Head of caudate nucleus (tissue), 42 donors: ENCODE measurements around the gene EIF3L.
A peak's percentile ranks its signal among the peaks of the same experiment; 100 is the strongest.

Experiments used
- DNase-seq, 42 donors: peaks; one replicate each; pipeline versions ENCODE4 v3.0.0 to v3.0.0-alpha.2; 2020 to 2021; ENCODE audit warnings: mixed read lengths in 7 of 42
- intact Hi-C: fragments of 100-400 bp; cut with DNase I; formaldehyde crosslinking; loops from one replicate; pipeline ENCODE4 v1.15.0; 2022

Gene EIF3L

GRCh38 chr22:37812869-37813678, 36.1 kb upstream of the EIF3L start:
- intact Hi-C loops, result loop anchor here (10.0 kb wide), 1 partner anchor 152 kb away; no protein-coding TSS in a partner anchor

DNA sequence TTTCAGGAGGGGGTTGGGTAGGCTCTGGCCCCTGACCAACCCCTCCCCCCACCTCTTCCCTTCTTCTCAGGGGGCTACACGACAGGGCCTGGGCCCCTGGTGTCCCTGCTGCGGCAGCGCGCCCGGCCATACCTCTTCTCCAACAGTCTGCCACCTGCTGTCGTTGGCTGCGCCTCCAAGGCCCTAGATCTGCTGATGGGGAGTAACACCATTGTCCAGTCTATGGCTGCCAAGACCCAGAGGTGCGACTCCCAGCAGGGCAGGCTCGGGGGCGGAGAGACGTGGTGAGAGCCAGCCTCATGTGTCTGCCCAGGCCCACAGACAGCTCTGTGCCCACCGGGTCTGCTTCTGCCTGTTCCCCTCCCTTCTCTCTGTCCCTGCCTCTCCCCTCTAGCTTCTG, 33.6 kb upstream of the EIF3L start:
- intact Hi-C loops, result loop anchor here (10.0 kb wide), 1 partner anchor 149 kb away; no protein-coding TSS in a partner anchor
- DNase-seq, result no peak

More at GRCh38 chr22:37812869-37813678, 36.1 kb upstream of the EIF3L start:
- DNase-seq, result no peak

GRCh38 chr22:37816543-37817180, 32.6 kb upstream of the EIF3L start:
- DNase-seq, result no peak
- intact Hi-C loops, result loop anchor here (10.0 kb wide), 1 partner anchor 148 kb away; no protein-coding TSS in a partner anchor

DNA sequence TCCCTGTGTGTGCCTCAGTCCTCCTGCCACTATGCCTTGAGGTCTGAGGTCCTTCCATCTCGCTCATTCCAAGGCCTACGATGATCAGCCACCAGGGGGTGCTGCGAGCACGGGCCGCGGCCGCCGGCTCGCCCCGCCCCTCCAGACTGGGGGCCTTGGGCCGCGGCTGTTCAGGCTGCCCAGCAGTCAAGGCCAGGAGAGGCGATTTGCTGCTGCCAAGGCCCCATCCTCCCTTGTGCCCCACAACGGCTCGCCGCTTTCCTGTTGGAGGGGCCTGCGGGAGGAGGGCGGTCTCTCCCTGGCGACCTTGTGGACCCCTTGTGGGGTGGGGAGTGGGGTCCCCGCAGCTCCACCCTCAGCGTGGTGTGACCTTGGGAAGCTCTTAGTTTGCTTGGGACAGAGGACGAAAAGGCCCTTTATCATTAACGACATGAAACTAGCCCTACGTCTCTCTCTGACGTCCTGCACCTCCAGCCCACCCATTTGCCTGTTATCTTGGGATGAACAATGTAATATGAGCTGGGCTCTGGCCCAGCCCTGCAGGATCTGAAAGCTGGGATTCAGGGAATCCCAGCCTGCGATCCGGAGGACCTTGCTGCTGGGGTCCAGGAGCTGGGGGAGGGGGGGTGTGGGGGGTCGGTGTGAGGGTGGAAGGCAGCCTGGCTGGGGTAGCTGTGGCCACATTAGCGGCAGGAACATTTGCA, 31.4 kb upstream of the EIF3L start:
- DNase-seq, result peak; percentile 55 to 95 (median 87)
- intact Hi-C loops, result loop anchor here (2.0 to 10.0 kb wide), 2 partner anchors 45 to 147 kb away; no protein-coding TSS in a partner anchor

DNA sequence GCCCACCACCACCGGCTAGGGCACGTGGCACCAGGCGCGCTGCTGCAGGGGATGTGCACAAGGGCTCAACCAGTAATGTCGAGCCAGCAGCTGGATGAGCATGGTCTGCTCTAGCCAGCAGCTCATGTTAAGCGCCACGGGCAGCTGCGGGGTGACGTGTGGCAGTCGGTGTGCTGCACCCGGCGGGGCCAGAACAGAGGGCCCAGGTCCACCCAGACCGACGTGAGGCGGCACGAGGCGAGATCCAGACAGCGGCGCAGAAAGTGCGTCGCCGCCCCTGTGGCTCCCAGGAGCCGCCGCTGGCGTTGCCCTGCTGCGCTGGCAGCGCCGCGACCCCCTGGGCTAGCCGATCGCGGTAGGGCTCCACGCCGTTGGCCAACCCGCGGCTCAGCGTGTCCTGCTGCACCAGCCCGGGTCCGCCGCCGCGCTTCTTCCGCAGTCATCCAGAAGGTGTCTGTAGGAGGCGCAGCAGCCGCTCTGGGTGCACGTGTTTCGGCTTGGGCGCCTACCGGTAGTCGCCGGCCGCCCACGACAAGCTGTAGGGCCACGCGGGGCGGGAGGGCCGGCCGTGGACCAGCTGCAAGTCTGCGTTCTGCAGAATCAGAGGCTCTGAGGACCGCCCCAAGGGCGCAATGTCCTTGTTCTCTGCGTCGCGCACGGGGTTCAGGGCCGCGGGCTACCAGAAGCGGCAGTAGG, 30.7 kb upstream of the EIF3L start:
- peak in 41 of 42 donors; percentile 40 to 75 (median 58) for DNase-seq
- intact Hi-C loops, result loop anchor here (2.0 to 10.0 kb wide), 2 partner anchors 44 to 146 kb away; no protein-coding TSS in a partner anchor

DNA sequence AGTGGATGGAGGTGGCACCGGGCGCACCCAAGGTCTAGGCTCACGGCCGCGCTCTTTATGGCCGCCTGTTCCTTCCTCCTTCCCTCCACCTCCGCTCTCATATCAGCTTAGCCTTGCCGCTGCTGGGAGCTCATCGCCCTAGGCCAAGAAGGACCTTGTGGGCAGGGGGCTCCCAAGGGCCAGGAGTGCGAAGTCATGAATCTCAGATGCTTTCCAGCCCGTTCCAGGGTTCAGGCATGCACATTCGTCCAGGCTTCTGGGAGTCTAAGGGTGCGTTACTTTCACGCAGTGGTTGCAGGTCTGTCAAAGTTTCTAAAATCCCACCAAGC, 30.1 kb upstream of the EIF3L start:
- no peak for DNase-seq
- intact Hi-C loops, result loop anchor here (2.0 to 10.0 kb wide), 2 partner anchors 44 to 146 kb away; no protein-coding TSS in a partner anchor

- intact Hi-C loops, result no loop called here
- DNase-seq, result no peak
These were observed 28.9 kb upstream of the EIF3L start for GRCh38 chr22:37820350-37820749.

GRCh38 chr22:37822079-37822833, 27.0 kb upstream of the EIF3L start:
- no peak for DNase-seq
- intact Hi-C loops, result no loop called here

DNA sequence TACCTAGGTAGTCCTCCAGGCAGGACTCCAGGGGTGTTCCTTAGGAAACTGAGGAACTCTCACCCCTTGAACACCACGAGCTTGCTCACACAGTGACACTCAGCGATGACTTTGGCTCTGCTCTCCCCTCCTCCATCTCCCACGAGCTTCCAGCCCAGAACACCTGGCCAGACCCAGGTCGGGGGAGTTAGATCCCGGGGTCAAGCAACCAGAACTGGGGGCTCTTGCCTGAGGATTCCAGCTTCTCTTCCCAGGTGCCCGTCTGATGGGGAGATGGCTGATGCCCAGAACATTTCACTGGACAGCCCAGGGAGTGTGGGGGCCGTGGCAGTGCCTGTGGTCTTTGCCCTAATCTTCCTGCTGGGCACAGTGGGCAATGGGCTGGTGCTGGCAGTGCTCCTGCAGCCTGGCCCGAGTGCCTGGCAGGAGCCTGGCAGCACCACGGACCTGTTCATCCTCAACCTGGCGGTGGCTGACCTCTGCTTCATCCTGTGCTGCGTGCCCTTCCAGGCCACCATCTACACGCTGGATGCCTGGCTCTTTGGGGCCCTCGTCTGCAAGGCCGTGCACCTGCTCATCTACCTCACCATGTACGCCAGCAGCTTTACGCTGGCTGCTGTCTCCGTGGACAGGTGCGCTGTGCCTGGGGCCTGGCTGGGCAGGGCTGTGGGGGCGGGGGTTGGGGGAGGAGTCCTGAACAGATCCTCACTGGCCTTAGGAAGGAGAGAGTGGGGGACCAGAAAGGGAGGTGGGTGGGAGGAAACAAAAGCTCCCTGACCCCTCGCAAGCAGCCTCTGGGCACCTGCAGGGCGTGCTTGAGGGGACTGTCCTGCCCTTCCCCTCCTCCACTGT, 25.9 kb upstream of the EIF3L start, which contains the start of gene GALR3:
Gene GALR3, plus strand, starts transcription at position 249 of the 852 bp plus-strand sequence. Its CDS starts 25 bp downstream, at position 274.
- intact Hi-C loops, result no loop called here
- no peak for DNase-seq

- intact Hi-C loops, result no loop called here
- DNase-seq, result peak in 22 of 42 donors; percentile 16 to 66 (median 49)
These were observed 24.3 kb upstream of the EIF3L start for GRCh38 chr22:37824674-37825641.

DNA sequence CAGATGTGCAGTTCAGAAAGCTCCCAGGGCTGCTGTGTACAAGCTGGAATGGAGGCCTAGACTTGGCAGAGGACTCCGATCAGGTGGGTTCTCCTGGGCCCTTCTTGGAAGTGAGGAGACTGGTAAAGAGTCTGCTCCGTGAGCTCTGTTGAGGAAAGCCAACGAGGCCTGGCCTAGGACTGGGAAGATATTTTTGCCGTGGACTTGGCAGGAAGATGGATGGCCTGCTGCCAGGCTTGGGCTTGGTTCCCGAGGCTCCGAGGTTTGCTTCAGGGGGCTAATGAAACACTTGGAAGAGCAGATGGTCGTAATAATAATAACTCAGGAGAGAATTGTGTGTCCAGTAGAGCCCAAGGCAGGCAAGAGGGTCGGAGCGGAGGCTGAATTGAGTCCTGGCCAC, 22.2 kb upstream of the EIF3L start:
- DNase-seq, result peak in 32 of 42 donors; percentile 21 to 78 (median 58)
- intact Hi-C loops, result no loop called here

DNA sequence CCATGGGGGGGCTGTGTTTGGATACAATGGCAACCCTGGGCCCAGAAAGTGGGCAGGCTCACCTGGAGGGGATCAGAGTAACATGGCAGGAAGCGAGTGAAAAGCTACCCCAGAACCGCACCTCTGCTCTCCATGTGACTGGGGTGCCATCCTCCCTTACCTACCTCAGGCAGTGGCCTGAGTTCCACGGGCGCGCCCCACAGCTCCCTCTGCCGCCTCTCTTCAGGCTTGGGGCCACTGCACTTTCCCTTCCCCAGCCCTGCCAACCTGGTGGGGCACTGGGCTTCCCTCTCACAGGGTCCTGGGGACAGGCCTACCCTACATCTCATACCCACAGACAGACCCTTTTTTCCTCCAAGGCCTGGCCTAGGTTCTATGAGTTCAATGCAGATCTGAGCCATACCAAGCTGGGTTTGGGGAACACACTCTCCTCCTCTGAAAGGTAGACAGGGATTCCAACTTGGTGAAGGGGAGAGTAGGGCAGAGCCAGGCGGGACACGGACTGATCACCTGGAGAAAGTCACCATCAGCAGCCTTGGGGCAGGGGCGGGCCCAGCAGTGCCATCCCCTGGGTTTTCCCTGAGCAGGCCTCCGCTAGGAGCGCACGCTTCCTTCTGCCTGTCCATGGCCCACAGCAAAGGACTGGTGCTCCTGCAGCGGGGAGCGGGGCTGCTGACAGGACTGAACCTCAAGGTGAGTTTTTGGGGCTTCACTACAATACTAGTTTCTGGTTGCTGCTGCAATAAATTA, 19.0 kb upstream of the EIF3L start:
- no peak for DNase-seq
- intact Hi-C loops, result no loop called here

DNA sequence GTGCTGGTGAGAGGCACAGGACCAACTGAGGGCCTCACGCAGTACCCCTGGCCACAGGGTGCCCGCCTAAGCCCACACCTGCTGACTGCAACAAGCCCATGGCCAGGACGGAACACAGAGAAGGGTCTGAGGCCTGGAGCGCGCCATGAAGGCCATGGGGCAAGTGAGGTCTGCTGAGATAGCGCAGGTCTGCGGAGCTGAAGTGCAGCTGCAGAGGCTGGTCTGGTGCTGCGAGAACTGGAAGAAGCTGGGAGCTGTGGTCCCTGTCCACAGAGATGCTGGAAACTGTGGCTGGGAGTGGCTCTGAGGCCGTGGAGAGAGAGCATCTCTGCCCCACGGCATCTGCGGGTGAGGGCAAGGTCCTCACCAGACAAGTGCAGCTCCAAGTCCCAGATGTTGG, 17.7 kb upstream of the EIF3L start:
- intact Hi-C loops, result no loop called here

GRCh38 chr22:37832022-37832857, 17.0 kb upstream of the EIF3L start:
- DNase-seq, result no peak
- intact Hi-C loops, result no loop called here

More for the DNA sequence above, 17.7 kb upstream of the EIF3L start:
- no peak for DNase-seq
